Naive thymus-derived CD4-positive, alpha-beta T cell (primary cell): ENCODE results near the gene ATP8B4. TPM values are rescaled to one million over a fixed set of nuclear protein-coding genes. Genes with fewer than 3 reads are reported as not detected.
"Not testable (repeated sequence)": the region's sequence is repeated elsewhere in the genome, so short reads cannot be mapped to it uniquely, and the experiment has no call there.

ENCODE experiments used
- ATAC-seq: fragments of 150-1000 bp; cut with Tn5 transposase; 2 replicates; pipeline ENCODE4 v1.10.0; 2021; ENCODE audit warnings: mild to moderate bottlenecking, moderate library complexity
- CTCF ChIA-PET: fragments of 350-600 bp; sonication (Branson Sonifier 250); formaldehyde crosslinking; loops from one replicate; lab custom pipeline; 2021; ENCODE audit warnings: antibody characterized with exemption; lab: Charles Lee
- POLR2A ChIA-PET: fragments of 350-600 bp; sonication (Branson Sonifier 250); formaldehyde crosslinking; loops from one replicate; lab custom pipeline; 2021; ENCODE audit warnings: antibody characterized with exemption, inconsistent platforms; lab: Charles Lee
- DNase-seq, 9 donors: peaks; one replicate each; pipeline versions ENCODE4 v3.0.0 to v3.0.0-alpha.2; 2020 to 2022; ENCODE audit warnings: mixed read lengths in 1 of 9
- H3K27ac ChIP-seq: one replicate; pipeline ENCODE4 v1.7.0; 2013; ENCODE audit warnings: mild to moderate bottlenecking, low read depth, low read length, moderate library complexity
- H3K27me3 ChIP-seq, 2 donors: one replicate each; pipeline ENCODE4 v1.7.0; 2013; ENCODE audit warnings: low read length in 2 of 2, mild to moderate bottlenecking in 2 of 2, moderate library complexity in 2 of 2; ENCODE audit not compliant: control insufficient read depth in 2 of 2, insufficient read depth in 2 of 2
- H3K36me3 ChIP-seq, 3 experiments: 1 replicate in 2 of 3; 2 replicates in 1 of 3; pipeline ENCODE4 v1.7.0; 2013; ENCODE audit warnings: low read length in 3 of 3, mild to moderate bottlenecking in 3 of 3, moderate library complexity in 1 of 3; ENCODE audit not compliant: insufficient read depth in 3 of 3, control insufficient read depth in 2 of 3
- H3K4me1 ChIP-seq, 2 donors: one replicate each; pipeline ENCODE4 v1.7.0; 2013; ENCODE audit warnings: low read length in 2 of 2, mild to moderate bottlenecking in 2 of 2, moderate library complexity in 1 of 2; ENCODE audit not compliant: control insufficient read depth in 2 of 2, insufficient read depth in 2 of 2
- H3K4me3 ChIP-seq: 2 replicates; pipeline ENCODE4 v1.7.0; 2013; ENCODE audit warnings: mild to moderate bottlenecking, low read length
- H3K9me3 ChIP-seq, 3 experiments: 1 replicate in 2 of 3; 2 replicates in 1 of 3; pipeline ENCODE4 v1.7.0; 2013; ENCODE audit warnings: low read length in 3 of 3; ENCODE audit not compliant: control insufficient read depth in 2 of 3
- H3K27ac Mint-ChIP-seq, 9 donors: one replicate each; pipeline ENCODE4 v1.8.0; 2020 to 2022; ENCODE audit warnings: mixed read lengths in 9 of 9, mild to moderate bottlenecking in 8 of 9, moderate library complexity in 5 of 9, inconsistent platforms in 2 of 9
- H3K27me3 Mint-ChIP-seq, 5 donors: one replicate each; pipeline ENCODE4 v1.8.0; 2021 to 2022; ENCODE audit warnings: mixed read lengths in 5 of 5, mild to moderate bottlenecking in 1 of 5
- H3K36me3 Mint-ChIP-seq, 5 donors: one replicate each; pipeline ENCODE4 v1.8.0; 2020 to 2022; ENCODE audit warnings: mixed read lengths in 5 of 5, mild to moderate bottlenecking in 3 of 5, inconsistent platforms in 1 of 5
- H3K4me1 Mint-ChIP-seq, 7 donors: one replicate each; pipeline ENCODE4 v1.8.0; 2020 to 2022; ENCODE audit warnings: mixed read lengths in 7 of 7, mild to moderate bottlenecking in 3 of 7, inconsistent platforms in 1 of 7
- H3K4me3 Mint-ChIP-seq, 10 donors: one replicate each; pipeline ENCODE4 v1.8.0; 2020 to 2022; ENCODE audit warnings: mild to moderate bottlenecking in 10 of 10, mixed read lengths in 10 of 10, moderate library complexity in 6 of 10, inconsistent platforms in 2 of 10
- H3K9me3 Mint-ChIP-seq, 11 donors: one replicate each; pipeline ENCODE4 v1.8.0; 2020 to 2022; ENCODE audit warnings: mixed read lengths in 11 of 11, mild to moderate bottlenecking in 4 of 11, inconsistent platforms in 1 of 11, moderate library complexity in 1 of 11
- intact Hi-C, 2 donors: fragments of 100-400 bp; cut with micrococcal nuclease; formaldehyde crosslinking; loops; one replicate each; pipeline ENCODE4 v1.15.1; 2023
- polyA plus RNA-seq, 2 donors: library from polyadenylated mRNA; unstranded; fragments of 300-500 nt; fragmentation: Illumina TruSeq; gene quantifications; one replicate each; pipeline ENCODE4 v1.2.3, GENCODE V29; 2021
- total RNA-seq, 6 experiments: library from RNA in 5 of 6; stranded (reverse) in 5 of 6; gene quantifications; 1 replicate in 5 of 6; 2 replicates in 1 of 6; pipeline ENCODE4 v1.2.3 and lab custom pipeline; 2021 to 2026

The ATP8B4 gene
- total and polyA plus RNA-seq, 7 experiments from 2014 or later = 0.92 to 24.3 (median 5.0) TPM; not detected in 2

GRCh38 chr15:50134524-50135024 lies 15.5 kb upstream of the ATP8B4 start:
- Mint-ChIP-seq H3K27me3 (peaks cover 0 to 23% (median 10%) of the 10 kb centered on the region in 5 donors), H3K27ac (peak overlapping the region in 1 of 9 donors; percentile 84), H3K36me3 (peaks cover 0 to 20% (median 0%) of the 10 kb centered on the region in 5 donors), H3K4me3 (peak overlapping the region in 1 of 10 donors; percentile 59), H3K4me1 (peaks cover 0 to 44% (median 0%) of the 10 kb centered on the region in 7 donors), H3K9me3 (peaks cover 0 to 15% (median 2%) of the 10 kb centered on the region in 11 donors)
- Histone ChIP-seq H3K27ac (no peak overlapping the region), H3K36me3 (no peaks in the 10 kb centered on the region), H3K4me3 (no peak overlapping the region), H3K27me3 (no peaks in the 10 kb centered on the region), H3K9me3 (no peaks in the 10 kb centered on the region), H3K4me1 (no peaks in the 10 kb centered on the region)
- DNase-seq (no peak), ATAC-seq (peak; percentile 88)
- POLR2A ChIA-PET = no interaction called here
- intact Hi-C loops = loop anchor here in 1 of 2 donors (1.0 to 5.0 kb wide), 5 partner anchors 15 to 774 kb away; partner anchors contain the start of genes AP4E1 and ATP8B4
- CTCF ChIA-PET = interaction anchor here (1.1 kb wide), 1 partner anchor 11 kb away, joined by 3 read pairs; no protein-coding TSS in a partner anchor

DNA sequence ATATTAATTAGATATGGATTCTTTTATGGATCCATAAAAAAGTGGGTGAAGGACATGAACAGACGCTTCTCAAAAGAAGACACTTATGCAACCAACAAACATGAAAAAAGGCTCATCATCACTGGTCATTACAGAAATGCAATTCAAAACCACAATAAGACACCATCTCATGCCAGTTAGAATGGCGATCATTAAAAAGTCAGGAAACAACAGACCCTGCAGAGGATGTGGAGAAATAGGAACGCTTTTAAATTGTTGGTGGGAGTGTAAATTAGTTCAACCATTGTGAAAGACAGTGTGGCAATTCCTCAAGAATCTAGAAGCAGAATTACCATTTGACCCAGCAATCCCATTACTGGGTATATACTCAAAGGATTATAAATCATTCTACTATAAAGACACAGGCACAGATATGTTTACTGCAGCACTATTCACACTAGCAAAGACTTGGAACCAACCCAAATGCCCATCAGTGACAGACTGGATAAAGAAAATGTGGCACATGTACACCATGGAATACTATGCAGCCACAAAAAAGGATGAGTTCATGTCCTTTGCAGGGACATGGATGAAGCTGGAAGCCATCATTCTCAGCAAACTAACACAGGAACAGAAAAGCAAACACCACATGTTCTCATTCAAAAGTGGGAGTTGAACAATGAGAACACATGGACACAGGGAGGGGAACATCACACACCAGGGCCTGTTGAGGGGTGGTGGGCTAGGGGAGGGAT lies 13.4 kb upstream of the ATP8B4 start:
- H3K27me3 Mint-ChIP-seq = peaks cover 0 to 22% (median 7%) of the 10 kb centered on the region in 5 donors
- H3K27ac ChIP-seq, POLR2A ChIA-PET, H3K36me3 ChIP-seq, DNase-seq, H3K4me1 ChIP-seq, H3K4me3 Mint-ChIP-seq, H3K4me3 ChIP-seq, H3K9me3 ChIP-seq, H3K27me3 ChIP-seq, CTCF ChIA-PET, ATAC-seq, intact Hi-C loops: not testable (repeated sequence)
- peaks cover 0 to 20% (median 2%) of the 10 kb centered on the region in 11 donors for H3K9me3 Mint-ChIP-seq
- H3K36me3 Mint-ChIP-seq = peaks cover 0 to 24% (median 0%) of the 10 kb centered on the region in 5 donors
- H3K27ac Mint-ChIP-seq = peak overlapping the region in 1 of 9 donors; percentile 56
- peaks cover 0 to 37% (median 0%) of the 10 kb centered on the region in 7 donors for H3K4me1 Mint-ChIP-seq

DNA sequence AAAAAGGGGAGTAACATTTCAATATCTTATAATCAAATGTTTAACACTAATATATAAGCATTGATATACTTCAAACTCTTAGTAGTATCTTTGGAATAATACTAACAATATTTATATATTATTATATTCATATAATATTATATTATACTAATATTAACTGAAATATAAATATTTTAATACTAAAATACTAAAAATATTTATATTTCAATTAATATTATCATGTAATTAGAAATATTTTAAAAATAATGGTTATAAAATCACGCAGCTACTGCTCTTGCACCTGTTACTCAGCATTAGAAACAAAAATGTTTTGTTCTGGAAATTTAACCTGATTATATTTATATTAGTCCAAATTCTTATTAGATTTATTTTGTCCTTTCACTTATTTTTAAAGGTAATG lies 12.6 kb upstream of the ATP8B4 start:
- ChIA-PET POLR2A (interaction anchor here (0.6 kb wide), 1 partner anchor 40 kb away, joined by 3 read pairs; no protein-coding TSS in a partner anchor), CTCF (no interaction called here)
- Mint-ChIP-seq H3K27ac (no peak overlapping the region), H3K36me3 (peaks cover 0 to 26% (median 0%) of the 10 kb centered on the region in 5 donors), H3K27me3 (peaks cover 0 to 22% (median 11%) of the 10 kb centered on the region in 5 donors), H3K9me3 (peaks cover 0 to 18% (median 2%) of the 10 kb centered on the region in 11 donors), H3K4me3 (no peak overlapping the region), H3K4me1 (peaks cover 0 to 31% (median 0%) of the 10 kb centered on the region in 7 donors)
- H3K27ac ChIP-seq = no peak overlapping the region
- H3K9me3 ChIP-seq = no peaks in the 10 kb centered on the region
- H3K4me1 ChIP-seq = no peaks in the 10 kb centered on the region
- H3K27me3 ChIP-seq = no peaks in the 10 kb centered on the region
- H3K4me3 ChIP-seq = no peak overlapping the region
- no peaks in the 10 kb centered on the region for H3K36me3 ChIP-seq
- intact Hi-C loops = no loop called here
- ATAC-seq = no peak
- DNase-seq = no peak

DNA sequence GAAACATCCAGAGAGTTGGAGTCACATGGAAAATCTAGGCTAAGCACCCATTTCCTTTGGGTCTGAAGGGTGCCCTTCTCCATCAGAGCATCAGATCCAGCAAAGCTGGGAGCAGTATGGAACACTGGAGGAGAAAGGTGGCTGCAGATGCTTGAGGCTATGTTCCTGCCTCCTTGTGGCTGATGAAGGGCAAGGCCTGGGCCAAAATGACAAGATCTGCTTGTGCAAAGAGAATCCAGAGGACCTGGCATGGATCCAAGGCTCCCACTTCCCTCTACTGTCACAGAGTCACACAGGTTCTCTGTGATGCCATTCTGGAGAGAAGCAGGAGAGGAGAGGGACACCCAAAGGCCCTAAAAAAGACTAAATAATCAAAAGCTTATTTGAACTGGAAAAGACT lies 9.2 kb upstream of the ATP8B4 start:
- H3K4me1 ChIP-seq = no peaks in the 10 kb centered on the region
- Mint-ChIP-seq H3K36me3 (peaks cover 0 to 43% (median 0%) of the 10 kb centered on the region in 5 donors), H3K9me3 (peaks cover 0 to 23% (median 10%) of the 10 kb centered on the region in 11 donors), H3K27me3 (peaks cover 0 to 20% (median 14%) of the 10 kb centered on the region in 5 donors), H3K4me3 (no peak overlapping the region), H3K27ac (no peak overlapping the region), H3K4me1 (peaks cover 0 to 6% (median 0%) of the 10 kb centered on the region in 7 donors)
- no peaks in the 10 kb centered on the region for H3K27me3 ChIP-seq
- CTCF ChIA-PET = interaction anchor here (0.6 kb wide), 1 partner anchor 131 kb away, joined by 4 read pairs; no protein-coding TSS in a partner anchor
- no peaks in the 10 kb centered on the region for H3K9me3 ChIP-seq
- no peak overlapping the region for H3K27ac ChIP-seq
- no peak overlapping the region for H3K4me3 ChIP-seq
- DNase-seq (no peak), ATAC-seq (peak; percentile 57)
- POLR2A ChIA-PET = no interaction called here
- intact Hi-C loops = no loop called here
- H3K36me3 ChIP-seq = no peaks in the 10 kb centered on the region

GRCh38 chr15:50127255-50127777 lies 8.3 kb upstream of the ATP8B4 start:
- Mint-ChIP-seq H3K4me1 (peaks cover 0 to 6% (median 0%) of the 10 kb centered on the region in 7 donors), H3K36me3 (peaks cover 0 to 42% (median 0%) of the 10 kb centered on the region in 5 donors), H3K9me3 (peaks cover 0 to 19% (median 7%) of the 10 kb centered on the region in 11 donors), H3K4me3 (no peak overlapping the region), H3K27me3 (peaks cover 0 to 16% (median 9%) of the 10 kb centered on the region in 5 donors), H3K27ac (no peak overlapping the region)
- H3K27ac ChIP-seq = no peak overlapping the region
- DNase-seq (no peak), ATAC-seq (no peak)
- intact Hi-C loops = no loop called here
- no peaks in the 10 kb centered on the region for H3K9me3 ChIP-seq
- no peaks in the 10 kb centered on the region for H3K27me3 ChIP-seq
- CTCF ChIA-PET = interaction anchor here (0.6 kb wide), 1 partner anchor 132 kb away, joined by 4 read pairs; no protein-coding TSS in a partner anchor
- H3K4me1 ChIP-seq = no peaks in the 10 kb centered on the region
- POLR2A ChIA-PET = no interaction called here
- no peak overlapping the region for H3K4me3 ChIP-seq
- H3K36me3 ChIP-seq = no peaks in the 10 kb centered on the region

GRCh38 chr15:50126072-50126471 lies 7.0 kb upstream of the ATP8B4 start:
- Histone ChIP-seq H3K4me1 (no peaks in the 10 kb centered on the region), H3K27ac (no peak overlapping the region), H3K27me3 (no peaks in the 10 kb centered on the region), H3K36me3 (no peaks in the 10 kb centered on the region), H3K9me3 (no peaks in the 10 kb centered on the region), H3K4me3 (no peak overlapping the region)
- POLR2A ChIA-PET = no interaction called here
- H3K27ac Mint-ChIP-seq = no peak overlapping the region
- no peak for ATAC-seq
- intact Hi-C loops = no loop called here
- DNase-seq = no peak
- peaks cover 0 to 16% (median 7%) of the 10 kb centered on the region in 5 donors for H3K27me3 Mint-ChIP-seq
- H3K9me3 Mint-ChIP-seq = peaks cover 0 to 17% (median 5%) of the 10 kb centered on the region in 11 donors
- H3K4me3 Mint-ChIP-seq = no peak overlapping the region
- CTCF ChIA-PET = no interaction called here
- H3K4me1 Mint-ChIP-seq = peaks cover 0 to 9% (median 0%) of the 10 kb centered on the region in 7 donors
- peaks cover 0 to 42% (median 3%) of the 10 kb centered on the region in 5 donors for H3K36me3 Mint-ChIP-seq
